ENCODE measurements around the gene LYRM2.

Gene LYRM2

GRCh38 chr6:89574910-89575561 is 63.5 kb downstream of the LYRM2 start:
- Histone ChIP-seq H3F3A (ENCODE audit: insufficient read depth) (no peaks in the 10 kb centered on the region), H3K4me2 (ENCODE audit: low read depth, low read length, poor library complexity, severe bottlenecking) (no peak overlapping the region), H3K9ac (ENCODE audit: low read length) (no peak overlapping the region), H3K9me2 (replicated peaks; ENCODE audit: insufficient read depth, low read length) (no peaks in the 10 kb centered on the region), H2AFZ (ENCODE audit: low read depth, low read length, severe bottlenecking) (no peak overlapping the region), H3K36me3 (ENCODE audit: low read length) (no peaks in the 10 kb centered on the region), H4K20me1 (ENCODE audit: low read depth, low read length) (no peaks in the 10 kb centered on the region), H3K27me3 (ENCODE audit: low read length) (no peaks in the 10 kb centered on the region), H3K9me3 (ENCODE audit: insufficient read depth, low read length) (no peaks in the 10 kb centered on the region), H3K4me3 (ENCODE audit: insufficient read depth, low read length, poor library complexity, severe bottlenecking) (no peak overlapping the region), H3K27ac (ENCODE audit: low read depth, low read length) (no peak overlapping the region), H3K79me2 (ENCODE audit: insufficient read depth, low read length) (no peaks in the 10 kb centered on the region)
- TF ChIP-seq CTCF (IDR thresholded peaks at IDR 0.05; ENCODE audit: insufficient read depth, low read length, poor library complexity, severe bottlenecking) (no peak), EZH2phosphoT487 (conservative IDR thresholded peaks at IDR 0.05; ENCODE audit: low read length) (no peak)

- H3K4me3 ChIP-seq (ENCODE audit: insufficient read depth, low read length, poor library complexity, severe bottlenecking): no peak overlapping the region
- TF ChIP-seq EZH2phosphoT487 (conservative IDR thresholded peaks at IDR 0.05; ENCODE audit: low read length) (no peak), CTCF (IDR thresholded peaks at IDR 0.05; ENCODE audit: insufficient read depth, low read length, poor library complexity, severe bottlenecking) (no peak)
- H3K27ac ChIP-seq (ENCODE audit: low read depth, low read length): no peak overlapping the region
- no peak overlapping the region for H3K9ac ChIP-seq (ENCODE audit: low read length)
- no peaks in the 10 kb centered on the region for H3K9me2 ChIP-seq (replicated peaks; ENCODE audit: insufficient read depth, low read length)
- no peak overlapping the region for H3K4me2 ChIP-seq (ENCODE audit: low read depth, low read length, poor library complexity, severe bottlenecking)
- H3K36me3 ChIP-seq (ENCODE audit: low read length): no peaks in the 10 kb centered on the region
- no peaks in the 10 kb centered on the region for H3K9me3 ChIP-seq (ENCODE audit: insufficient read depth, low read length)
- no peaks in the 10 kb centered on the region for H3K27me3 ChIP-seq (ENCODE audit: low read length)
- H4K20me1 ChIP-seq (ENCODE audit: low read depth, low read length): no peaks in the 10 kb centered on the region
- no peaks in the 10 kb centered on the region for H3F3A ChIP-seq (ENCODE audit: insufficient read depth)
- no peaks in the 10 kb centered on the region for H3K79me2 ChIP-seq (ENCODE audit: insufficient read depth, low read length)
- no peak overlapping the region for H2AFZ ChIP-seq (ENCODE audit: low read depth, low read length, severe bottlenecking)
Observed at GRCh38 chr6:89567630-89568390, 70.7 kb downstream of the LYRM2 start.

- Histone ChIP-seq H3K4me3 (ENCODE audit: insufficient read depth, low read length, poor library complexity, severe bottlenecking) (no peak overlapping the region), H2AFZ (ENCODE audit: low read depth, low read length, severe bottlenecking) (no peak overlapping the region), H3F3A (ENCODE audit: insufficient read depth) (no peaks in the 10 kb centered on the region), H3K4me2 (ENCODE audit: low read depth, low read length, poor library complexity, severe bottlenecking) (no peak overlapping the region), H3K9ac (ENCODE audit: low read length) (no peak overlapping the region), H3K9me3 (ENCODE audit: insufficient read depth, low read length) (no peaks in the 10 kb centered on the region), H3K79me2 (ENCODE audit: insufficient read depth, low read length) (no peaks in the 10 kb centered on the region), H3K36me3 (ENCODE audit: low read length) (no peaks in the 10 kb centered on the region), H3K27me3 (ENCODE audit: low read length) (no peaks in the 10 kb centered on the region), H3K9me2 (replicated peaks; ENCODE audit: insufficient read depth, low read length) (no peaks in the 10 kb centered on the region), H4K20me1 (ENCODE audit: low read depth, low read length) (no peaks in the 10 kb centered on the region), H3K27ac (ENCODE audit: low read depth, low read length) (no peak overlapping the region)
- no peak for TF ChIP-seq CTCF (IDR thresholded peaks at IDR 0.05; ENCODE audit: insufficient read depth, low read length, poor library complexity, severe bottlenecking)
- TF ChIP-seq EZH2phosphoT487 (conservative IDR thresholded peaks at IDR 0.05; ENCODE audit: low read length): no peak
Observed at GRCh38 chr6:89566930-89567629, 71.5 kb downstream of the LYRM2 start.

Data from SU-DHL-6 (cell line).